B cell (primary cell): ENCODE measurements around the gene GOLPH3. TPM values are rescaled to one million over a fixed set of nuclear protein-coding genes. Genes with fewer than 3 reads are reported as not detected.

Experiments
- ATAC-seq: fragments of 200-7000 bp; cut with Tn5 transposase; one replicate; pipeline ENCODE4 v1.10.0; 2021; ENCODE audit warnings: low read depth, mild to moderate bottlenecking, moderate number of reproducible peaks, moderate library complexity
- CTCF ChIA-PET: fragments of 350-600 bp; sonication (Branson Sonifier 250); formaldehyde crosslinking; loops from one replicate; lab custom pipeline; 2021; ENCODE audit warnings: antibody characterized with exemption, inconsistent platforms; lab: Charles Lee
- POLR2A ChIA-PET: fragments of 350-600 bp; sonication (Branson Sonifier 250); formaldehyde crosslinking; loops from one replicate; lab custom pipeline; 2021; ENCODE audit warnings: antibody characterized with exemption; lab: Charles Lee
- DNase-seq: peaks from one replicate; pipeline ENCODE4 v3.0.0; 2013
- H2AFZ ChIP-seq: 2 replicates; pipeline ENCODE4 v1.6.1; 2012; ENCODE audit warnings: mild to moderate bottlenecking, low read depth, low read length; ENCODE audit not compliant: insufficient read depth, poor library complexity, severe bottlenecking
- H3K27ac ChIP-seq, 2 donors: 1 replicate in 1 of 2; 2 replicates in 1 of 2; pipeline ENCODE4 v1.5.1; 2012 to 2013; ENCODE audit warnings: low read length in 2 of 2, mild to moderate bottlenecking in 2 of 2, moderate library complexity in 1 of 2
- H3K27me3 ChIP-seq, 4 experiments: fragments of 200-600 bp in 1 of 4; sonication (generic) in 1 of 4; replicated peaks in 1 of 4; 1 replicate in 2 of 4; 2 replicates in 2 of 4; pipeline versions ENCODE4 v1.6.1 to v1.7.0; 2013 to 2016; ENCODE audit warnings: low read length in 3 of 4, mild to moderate bottlenecking in 2 of 4, mixed read lengths in 1 of 4, moderate library complexity in 1 of 4; ENCODE audit not compliant: insufficient read depth in 4 of 4, control insufficient read depth in 3 of 4; ENCODE audit errors: control extremely low read depth in 1 of 4
- H3K36me3 ChIP-seq, 2 experiments: replicated peaks in 1 of 2; 1 replicate in 1 of 2; 2 replicates in 1 of 2; pipeline versions ENCODE4 v1.6.1 to v1.7.1; 2013; ENCODE audit warnings: low read length in 1 of 2; ENCODE audit not compliant: insufficient read depth in 2 of 2, control insufficient read depth in 1 of 2; ENCODE audit errors: control extremely low read depth in 1 of 2, extremely low read depth in 1 of 2
- H3K4me1 ChIP-seq, 2 donors: fragments of 200-600 bp in 1 of 2; sonication (generic) in 1 of 2; 1 replicate in 1 of 2; 2 replicates in 1 of 2; pipeline versions ENCODE4 v1.5.1 to v1.6.1; 2013 to 2017; ENCODE audit warnings: low read length in 2 of 2; ENCODE audit not compliant: control insufficient read depth in 2 of 2, insufficient read depth in 2 of 2
- H3K4me2 ChIP-seq: replicated peaks from 2 replicates; pipeline ENCODE3; 2012; ENCODE audit warnings: mild to moderate bottlenecking, low read depth, low read length; ENCODE audit not compliant: poor library complexity, severe bottlenecking
- H3K4me3 ChIP-seq, 5 experiments: fragments of 200-600 bp in 1 of 5; sonication (generic) in 1 of 5; 1 replicate in 3 of 5; 2 replicates in 2 of 5; pipeline versions ENCODE4 v1.5.1 to v1.7.0; 2011 to 2016; ENCODE audit warnings: low read length in 4 of 5, mild to moderate bottlenecking in 4 of 5, low read depth in 2 of 5, control low read depth in 1 of 5, moderate library complexity in 1 of 5; ENCODE audit not compliant: insufficient read depth in 1 of 5; ENCODE audit errors: control extremely low read depth in 1 of 5, extremely low read depth in 1 of 5
- H3K79me2 ChIP-seq: fragments of 200-600 bp; sonication (generic); one replicate; pipeline ENCODE4 v1.6.0; 2016; ENCODE audit warnings: low read length; ENCODE audit not compliant: control insufficient read depth, insufficient read depth
- H3K9ac ChIP-seq: fragments of 200-600 bp; sonication (generic); 2 replicates; pipeline ENCODE4 v1.6.1; 2017; ENCODE audit warnings: mild to moderate bottlenecking, low read length, moderate library complexity
- H3K9me3 ChIP-seq, 3 donors: one replicate each; pipeline versions ENCODE4 v1.6.1 to v1.7.1; 2013; ENCODE audit warnings: low read length in 2 of 3; ENCODE audit not compliant: control insufficient read depth in 2 of 3, insufficient read depth in 1 of 3; ENCODE audit errors: control extremely low read depth in 1 of 3
- H4K20me1 ChIP-seq: 2 replicates; pipeline ENCODE4 v1.6.0; 2012; ENCODE audit warnings: mild to moderate bottlenecking, low read length; ENCODE audit not compliant: insufficient read depth, control insufficient read depth, poor library complexity, severe bottlenecking
- H3K27ac Mint-ChIP-seq: one replicate; pipeline ENCODE4 v1.8.0; 2021; ENCODE audit warnings: mixed read lengths
- H3K27me3 Mint-ChIP-seq: one replicate; pipeline ENCODE4 v1.8.0; 2021; ENCODE audit warnings: mixed read lengths
- H3K4me1 Mint-ChIP-seq: one replicate; pipeline ENCODE4 v1.8.0; 2021; ENCODE audit warnings: mixed read lengths
- H3K4me3 Mint-ChIP-seq: one replicate; pipeline ENCODE4 v1.8.0; 2021; ENCODE audit warnings: mixed read lengths
- H3K9me3 Mint-ChIP-seq: one replicate; pipeline ENCODE4 v1.8.0; 2022; ENCODE audit warnings: mixed read lengths; ENCODE audit not compliant: insufficient read depth
- CTCF ChIP-seq: fragments of 200-600 bp; IDR thresholded peaks from one replicate; pipeline ENCODE4 v1.8.0; 2022; ENCODE audit warnings: antibody characterized with exemption, mild to moderate bottlenecking
- EZH2 ChIP-seq: IDR thresholded peaks from 2 replicates; pipeline ENCODE4 v1.6.1; 2012; ENCODE audit warnings: borderline replicate concordance, low read depth, mild to moderate bottlenecking, moderate library complexity, low read length; ENCODE audit not compliant: insufficient read depth, poor library complexity, severe bottlenecking
- WGBS: methylation state at CpG from one replicate; pipeline ENCODE4 v1.1.5; 2013; ENCODE audit warnings: missing lambda C conversion rate; ENCODE audit not compliant: insufficient coverage; 5-methylcytosine and 5-hydroxymethylcytosine counted together
- intact Hi-C: fragments of 100-400 bp; cut with micrococcal nuclease; formaldehyde crosslinking; loops from one replicate; pipeline ENCODE4 v1.10.0; 2022
- polyA plus RNA-seq: library from polyadenylated mRNA; depleted of rRNA; stranded (reverse); fragments of >200 nt; gene quantifications from 2 replicates; pipeline ENCODE4 v1.2.3, GENCODE V29; 2012
- total RNA-seq, 2 donors: library from RNA; stranded (reverse); fragments of 120-200 nt in 1 of 2; gene quantifications; 1 replicate in 1 of 2; 2 replicates in 1 of 2; pipeline versions ENCODE4 v1.2.3 to v1.2.4, GENCODE V29; 2013 to 2022

The GOLPH3 gene
- total and polyA plus RNA-seq, 2 donors (not counting 1 experiment from before 2014, with no cell fraction given), result 16.2 to 62.6 TPM

GRCh38 chr5:32087086-32088082 lies 86.7 kb downstream of the GOLPH3 start:
- no peak for TF ChIP-seq CTCF
- no peak for TF ChIP-seq EZH2
- H3K4me3 Mint-ChIP-seq, result no peak overlapping the region
- no peaks in the 10 kb centered on the region for H3K79me2 ChIP-seq
- ATAC-seq, result no peak
- DNase-seq, result no peak
- ChIA-PET CTCF (no interaction called here), POLR2A (no interaction called here)
- no peak overlapping the region for H3K4me2 ChIP-seq
- H4K20me1 ChIP-seq, result no peaks in the 10 kb centered on the region
- H3K27me3 Mint-ChIP-seq, result no peaks in the 10 kb centered on the region
- H3K4me1 Mint-ChIP-seq, result no peaks in the 10 kb centered on the region
- no peak overlapping the region for H3K27ac Mint-ChIP-seq
- H3K9me3 Mint-ChIP-seq, result no peaks in the 10 kb centered on the region
- WGBS, result 92% methylated on average over 23 of the region's 24 CpGs
- no peak overlapping the region for H3K27ac ChIP-seq
- H3K36me3 ChIP-seq, result no peaks in the 10 kb centered on the region
- no peak overlapping the region for H2AFZ ChIP-seq
- H3K9ac ChIP-seq, result no peak overlapping the region
- H3K4me3 ChIP-seq, result no peak overlapping the region
- H3K4me1 ChIP-seq, result no peaks in the 10 kb centered on the region
- intact Hi-C loops, result no loop called here
- no peaks in the 10 kb centered on the region for H3K9me3 ChIP-seq
- H3K27me3 ChIP-seq, result no peaks in the 10 kb centered on the region

- ATAC-seq, result no peak
- Histone ChIP-seq H3K79me2 (no peaks in the 10 kb centered on the region), H2AFZ (no peak overlapping the region), H3K4me2 (no peak overlapping the region), H3K4me3 (no peak overlapping the region), H3K9ac (no peak overlapping the region), H3K27ac (no peak overlapping the region), H3K27me3 (no peaks in the 10 kb centered on the region), H3K4me1 (no peaks in the 10 kb centered on the region), H3K36me3 (no peaks in the 10 kb centered on the region), H4K20me1 (no peaks in the 10 kb centered on the region), H3K9me3 (no peaks in the 10 kb centered on the region)
- no peaks in the 10 kb centered on the region for H3K4me1 Mint-ChIP-seq
- intact Hi-C loops, result no loop called here
- H3K4me3 Mint-ChIP-seq, result no peak overlapping the region
- no peak for DNase-seq
- CTCF ChIA-PET, result interaction anchor here (1.1 to 1.3 kb wide), 2 partner anchors 9 to 12 kb away, joined by 3 to 4 read pairs; no protein-coding TSS in a partner anchor
- H3K27ac Mint-ChIP-seq, result no peak overlapping the region
- WGBS, result 79% methylated on average over 7 of the region's 10 CpGs
- no peaks in the 10 kb centered on the region for H3K9me3 Mint-ChIP-seq
- POLR2A ChIA-PET, result no interaction called here
- TF ChIP-seq CTCF, result no peak
- no peak for TF ChIP-seq EZH2
- no peaks in the 10 kb centered on the region for H3K27me3 Mint-ChIP-seq
Measured at GRCh38 chr5:32083981-32084430, 90.1 kb downstream of the GOLPH3 start.
